HepG2 (cell line): ENCODE results near the gene ALDH3A2. TPM values are rescaled to one million over a fixed set of nuclear protein-coding genes. Genes with fewer than 3 reads are reported as not detected.

ENCODE experiments used
- CCDC6 ChIP-seq: sonication (generic); formaldehyde crosslinking; IDR thresholded peaks from 2 replicates; pipeline ENCODE4 v1.8.1; 2022; ENCODE audit warnings: mild to moderate bottlenecking, missing genetic modification reagents, moderate library complexity
- CTCF ChIP-seq: sonication (generic); formaldehyde crosslinking; IDR thresholded peaks from 2 replicates; pipeline ENCODE4 v1.5.0; 2020; ENCODE audit warnings: mild to moderate bottlenecking, missing genetic modification reagents, moderate library complexity
- DMTF1 ChIP-seq: sonication (generic); formaldehyde crosslinking; IDR thresholded peaks from 2 replicates; pipeline ENCODE4 v1.4.0; 2020; ENCODE audit warnings: mild to moderate bottlenecking, missing genetic modification reagents
- ESRRA ChIP-seq: sonication (generic); formaldehyde crosslinking; IDR thresholded peaks from 2 replicates; pipeline ENCODE4 v1.5.1; 2020; ENCODE audit warnings: mild to moderate bottlenecking, low read depth, missing genetic modification reagents
- HNRNPLL ChIP-seq: fragments of 200-400 bp; formaldehyde crosslinking; IDR thresholded peaks from 2 replicates; pipeline ENCODE4 v1.6.1; 2017; ENCODE audit warnings: mild to moderate bottlenecking, low read depth, low read length; ENCODE audit not compliant: poor library complexity, severe bottlenecking
- KAT8 ChIP-seq: IDR thresholded peaks from 2 replicates; pipeline ENCODE4 v1.6.1; 2016; ENCODE audit warnings: missing genetic modification reagents, missing compliant biosample characterization
- KDM5A ChIP-seq: fragments of 200-600 bp; sonication (generic); IDR thresholded peaks from 2 replicates; pipeline ENCODE4 v1.7.0; 2018; ENCODE audit warnings: antibody characterized with exemption, mild to moderate bottlenecking, low read length, borderline replicate concordance
- MTF1 ChIP-seq: sonication (generic); formaldehyde crosslinking; IDR thresholded peaks from 2 replicates; pipeline ENCODE4 v1.5.0; 2020; ENCODE audit warnings: missing genetic modification reagents
- MZF1 ChIP-seq: sonication (generic); formaldehyde crosslinking; IDR thresholded peaks from 2 replicates; pipeline ENCODE4 v1.8.1; 2023; ENCODE audit warnings: mild to moderate bottlenecking, missing genetic modification reagents, borderline replicate concordance
- NCOA1 ChIP-seq: sonication (generic); formaldehyde crosslinking; IDR thresholded peaks from 2 replicates; pipeline ENCODE4 v1.9.0; 2021; ENCODE audit warnings: missing genetic modification reagents
- NFATC3 ChIP-seq: sonication (generic); formaldehyde crosslinking; IDR thresholded peaks from 2 replicates; pipeline ENCODE4 v1.5.1; 2020; ENCODE audit warnings: mild to moderate bottlenecking, missing genetic modification reagents
- PAF1 ChIP-seq: IDR thresholded peaks from 2 replicates; pipeline ENCODE4 v1.6.1; 2016; ENCODE audit warnings: missing genetic modification reagents, missing compliant biosample characterization
- PAWR ChIP-seq: sonication (generic); formaldehyde crosslinking; IDR thresholded peaks from 2 replicates; pipeline ENCODE4 v1.4.0; 2020; ENCODE audit warnings: missing genetic modification reagents, mild to moderate bottlenecking, borderline replicate concordance
- RAD21 ChIP-seq: fragments of 450-650 bp; formaldehyde crosslinking; IDR thresholded peaks from 2 replicates; pipeline ENCODE4 v1.5.0; 2020; ENCODE audit warnings: mild to moderate bottlenecking
- TOE1 ChIP-seq: sonication (generic); formaldehyde crosslinking; IDR thresholded peaks from 2 replicates; pipeline ENCODE4 v1.4.0; 2020; ENCODE audit warnings: mild to moderate bottlenecking, missing genetic modification reagents
- WIZ ChIP-seq: sonication (generic); formaldehyde crosslinking; IDR thresholded peaks from 2 replicates; pipeline ENCODE4 v1.5.1; 2020; ENCODE audit warnings: mild to moderate bottlenecking, missing genetic modification reagents
- ZNF138 ChIP-seq: sonication (generic); formaldehyde crosslinking; IDR thresholded peaks from 2 replicates; pipeline ENCODE4 v1.5.0; 2020; ENCODE audit warnings: mild to moderate bottlenecking, low read depth, missing genetic modification reagents
- ZNF550 ChIP-seq: sonication (generic); formaldehyde crosslinking; IDR thresholded peaks from 2 replicates; pipeline ENCODE4 v1.4.0; 2020; ENCODE audit warnings: mild to moderate bottlenecking, missing genetic modification reagents, borderline replicate concordance
- ZSCAN20 ChIP-seq: sonication (generic); formaldehyde crosslinking; IDR thresholded peaks from 2 replicates; pipeline ENCODE4 v1.4.0; 2020; ENCODE audit warnings: missing genetic modification reagents, mild to moderate bottlenecking, borderline replicate concordance
- polyA plus RNA-seq, 8 experiments: library from polyadenylated mRNA; depleted of rRNA in 3 of 8; stranded (reverse) in 7 of 8; unstranded in 1 of 8; fragments of >200 nt; fragmentation: Illumina TruSeq in 4 of 8; extraction: Trizol in 4 of 8; gene quantifications; 2 replicates each; pipeline versions ENCODE4 v1.2.1 to v1.2.3, GENCODE V29; 2011 to 2016; ENCODE audit warnings: low read depth in 4 of 8, missing spikeins in 1 of 8, mixed read lengths in 1 of 8; ENCODE audit not compliant: insufficient read depth in 1 of 8
- total RNA-seq, 5 experiments: library from RNA; depleted of rRNA; stranded (reverse); fragments of >200 nt; fragmentation: Illumina TruSeq; extraction: Trizol; gene quantifications; 2 replicates each; pipeline ENCODE4 v1.2.3, GENCODE V29; 2016; ENCODE audit warnings: low read depth in 1 of 5
- TF ChIP-seq, protein P1 (sequence below): sonication (generic); formaldehyde crosslinking; IDR thresholded peaks from 2 replicates; pipeline ENCODE4 v1.4.0; 2020; ENCODE audit warnings: missing genetic modification reagents

ALDH3A2 gene
- total and polyA plus RNA-seq, 2 of the 13 experiments (the other 11 are each of a cell fraction or from before 2014, with no cell fraction given): 80.8 to 180 TPM

GRCh38 chr17:19648475-19649273 is at the start of gene ALDH3A2 (continued):
- TF ChIP-seq CCDC6 (peak; percentile 98), ZSCAN20 (CRISPR knock-in tag) (peak; percentile 96), MZF1 (CRISPR knock-in tag) (no peak; the same call in 1 of the 2 replicates), PAF1 (0 out of 2 replicates have a peak, but pooled peaks have one; percentile 46), MTF1 (CRISPR knock-in tag) (no peak; the same call in 1 of the 2 replicates), ZNF550 (CRISPR knock-in tag) (0 out of 2 replicates have a peak, but pooled peaks have one; percentile 95), ESRRA (CRISPR knock-in tag) (peak; percentile 94), DMTF1 (CRISPR knock-in tag) (no peak; the same call in 1 of the 2 replicates), RAD21 (CRISPR knock-in tag) (peak; percentile 94), HNRNPLL (peak; percentile 86), NCOA1 (CRISPR knock-in tag) (peak; percentile 91; the same call in 1 of the 2 replicates), CTCF (CRISPR knock-in tag) (peak; percentile 82), WIZ (CRISPR knock-in tag) (no peak), TOE1 (CRISPR knock-in tag) (0 out of 2 replicates have a peak, but pooled peaks have one; percentile 71), KAT8 (CRISPR knock-in tag) (peak; percentile 82; the same call in 1 of the 2 replicates), ZNF138 (CRISPR knock-in tag) (peak; percentile 36; the same call in 1 of the 2 replicates), KDM5A (peak; percentile 61; the same call in 1 of the 2 replicates), PAWR (0 out of 2 replicates have a peak, but pooled peaks have one; percentile 51), NFATC3 (CRISPR knock-in tag) (no peak)
- TF ChIP-seq, protein P1, sequence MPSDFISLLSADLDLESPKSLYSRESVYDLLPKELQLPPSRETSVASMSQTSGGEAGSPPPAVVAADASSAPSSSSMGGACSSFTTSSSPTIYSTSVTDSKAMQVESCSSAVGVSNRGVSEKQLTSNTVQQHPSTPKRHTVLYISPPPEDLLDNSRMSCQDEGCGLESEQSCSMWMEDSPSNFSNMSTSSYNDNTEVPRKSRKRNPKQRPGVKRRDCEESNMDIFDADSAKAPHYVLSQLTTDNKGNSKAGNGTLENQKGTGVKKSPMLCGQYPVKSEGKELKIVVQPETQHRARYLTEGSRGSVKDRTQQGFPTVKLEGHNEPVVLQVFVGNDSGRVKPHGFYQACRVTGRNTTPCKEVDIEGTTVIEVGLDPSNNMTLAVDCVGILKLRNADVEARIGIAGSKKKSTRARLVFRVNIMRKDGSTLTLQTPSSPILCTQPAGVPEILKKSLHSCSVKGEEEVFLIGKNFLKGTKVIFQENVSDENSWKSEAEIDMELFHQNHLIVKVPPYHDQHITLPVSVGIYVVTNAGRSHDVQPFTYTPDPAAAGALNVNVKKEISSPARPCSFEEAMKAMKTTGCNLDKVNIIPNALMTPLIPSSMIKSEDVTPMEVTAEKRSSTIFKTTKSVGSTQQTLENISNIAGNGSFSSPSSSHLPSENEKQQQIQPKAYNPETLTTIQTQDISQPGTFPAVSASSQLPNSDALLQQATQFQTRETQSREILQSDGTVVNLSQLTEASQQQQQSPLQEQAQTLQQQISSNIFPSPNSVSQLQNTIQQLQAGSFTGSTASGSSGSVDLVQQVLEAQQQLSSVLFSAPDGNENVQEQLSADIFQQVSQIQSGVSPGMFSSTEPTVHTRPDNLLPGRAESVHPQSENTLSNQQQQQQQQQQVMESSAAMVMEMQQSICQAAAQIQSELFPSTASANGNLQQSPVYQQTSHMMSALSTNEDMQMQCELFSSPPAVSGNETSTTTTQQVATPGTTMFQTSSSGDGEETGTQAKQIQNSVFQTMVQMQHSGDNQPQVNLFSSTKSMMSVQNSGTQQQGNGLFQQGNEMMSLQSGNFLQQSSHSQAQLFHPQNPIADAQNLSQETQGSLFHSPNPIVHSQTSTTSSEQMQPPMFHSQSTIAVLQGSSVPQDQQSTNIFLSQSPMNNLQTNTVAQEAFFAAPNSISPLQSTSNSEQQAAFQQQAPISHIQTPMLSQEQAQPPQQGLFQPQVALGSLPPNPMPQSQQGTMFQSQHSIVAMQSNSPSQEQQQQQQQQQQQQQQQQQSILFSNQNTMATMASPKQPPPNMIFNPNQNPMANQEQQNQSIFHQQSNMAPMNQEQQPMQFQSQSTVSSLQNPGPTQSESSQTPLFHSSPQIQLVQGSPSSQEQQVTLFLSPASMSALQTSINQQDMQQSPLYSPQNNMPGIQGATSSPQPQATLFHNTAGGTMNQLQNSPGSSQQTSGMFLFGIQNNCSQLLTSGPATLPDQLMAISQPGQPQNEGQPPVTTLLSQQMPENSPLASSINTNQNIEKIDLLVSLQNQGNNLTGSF: peak; percentile 80; the same call in 1 of the 2 replicates
